ENCODE results near the gene FARP1.

The FARP1 gene

GRCh38 chr13:98142380-98143156 is at the start of gene FARP1:
FARP1 (plus strand) TSS chr13:98143094; CDS start chr13:98213243, 70,149 bp downstream.
- DNase-seq (ENCODE audit: low read depth in 2 of 2, low spot score in 1 of 2) = no peak

GRCh38 chr13:98094678-98095266 is 48.1 kb upstream of the FARP1 start:
- DNase-seq (ENCODE audit: low read depth in 2 of 2, low spot score in 1 of 2) = no peak

- DNase-seq (ENCODE audit: low read depth in 2 of 2, low spot score in 1 of 2) = no peak
These were observed 46.8 kb upstream of the FARP1 start for GRCh38 chr13:98096059-98096458.

GRCh38 chr13:98097749-98098148 is 45.1 kb upstream of the FARP1 start:
- DNase-seq (ENCODE audit: low read depth in 2 of 2, low spot score in 1 of 2) = no peak

GRCh38 chr13:98098516-98098915 is 44.4 kb upstream of the FARP1 start:
- DNase-seq (ENCODE audit: low read depth in 2 of 2, low spot score in 1 of 2) = no peak

GRCh38 chr13:98099627-98100026 is 43.3 kb upstream of the FARP1 start:
- DNase-seq (ENCODE audit: low read depth in 2 of 2, low spot score in 1 of 2) = no peak

- no peak for DNase-seq (ENCODE audit: low read depth in 2 of 2, low spot score in 1 of 2)
These were observed 42.4 kb upstream of the FARP1 start for GRCh38 chr13:98100481-98100880.

GRCh38 chr13:98103531-98103930 is 39.4 kb upstream of the FARP1 start:
- no peak for DNase-seq (ENCODE audit: low read depth in 2 of 2, low spot score in 1 of 2)

GRCh38 chr13:98103942-98104880 is 38.7 kb upstream of the FARP1 start:
- no peak for DNase-seq (ENCODE audit: low read depth in 2 of 2, low spot score in 1 of 2)

GRCh38 chr13:98105929-98106336 is 37.0 kb upstream of the FARP1 start:
- DNase-seq (ENCODE audit: low read depth in 2 of 2, low spot score in 1 of 2) = no peak

- no peak for DNase-seq (ENCODE audit: low read depth in 2 of 2, low spot score in 1 of 2)
These were observed 34.6 kb upstream of the FARP1 start for GRCh38 chr13:98108341-98108740.

GRCh38 chr13:98109226-98109853 is 33.6 kb upstream of the FARP1 start:
- no peak for DNase-seq (ENCODE audit: low read depth in 2 of 2, low spot score in 1 of 2)

GRCh38 chr13:98110749-98111148 is 32.1 kb upstream of the FARP1 start:
- no peak for DNase-seq (ENCODE audit: low read depth in 2 of 2, low spot score in 1 of 2)

GRCh38 chr13:98111168-98112098 is 31.5 kb upstream of the FARP1 start:
- no peak for DNase-seq (ENCODE audit: low read depth in 2 of 2, low spot score in 1 of 2)

- DNase-seq (ENCODE audit: low read depth in 2 of 2, low spot score in 1 of 2) = no peak
These were observed 30.4 kb upstream of the FARP1 start for GRCh38 chr13:98112456-98112855.

- no peak for DNase-seq (ENCODE audit: low read depth in 2 of 2, low spot score in 1 of 2)
These were observed 24.0 kb upstream of the FARP1 start for GRCh38 chr13:98118865-98119264.

GRCh38 chr13:98123176-98123575 is 19.7 kb upstream of the FARP1 start:
- no peak for DNase-seq (ENCODE audit: low read depth in 2 of 2, low spot score in 1 of 2)

- DNase-seq (ENCODE audit: low read depth in 2 of 2, low spot score in 1 of 2) = no peak
These were observed 13.7 kb upstream of the FARP1 start for GRCh38 chr13:98129059-98129746.

- DNase-seq (ENCODE audit: low read depth in 2 of 2, low spot score in 1 of 2) = no peak
These were observed 8.9 kb upstream of the FARP1 start for GRCh38 chr13:98133946-98134345.

GRCh38 chr13:98134901-98135300 is 8.0 kb upstream of the FARP1 start:
- DNase-seq (ENCODE audit: low read depth in 2 of 2, low spot score in 1 of 2) = no peak

Measured in stimulated activated CD8-positive, alpha-beta memory T cell treated with anti-CD3 and anti-CD28 coated beads, Interleukin-4, amount 100 ng/mL, for 1 hour (primary cell).